ENCODE data around the gene ITGB4. TPM values are rescaled to one million over a fixed set of nuclear protein-coding genes. Genes with fewer than 3 reads are reported as not detected.

ITGB4 gene
- total and polyA plus RNA-seq, 2 of the 13 experiments (the other 11 are each of a cell fraction or from before 2014, with no cell fraction given): 6.9 to 14.5 TPM

DNA sequence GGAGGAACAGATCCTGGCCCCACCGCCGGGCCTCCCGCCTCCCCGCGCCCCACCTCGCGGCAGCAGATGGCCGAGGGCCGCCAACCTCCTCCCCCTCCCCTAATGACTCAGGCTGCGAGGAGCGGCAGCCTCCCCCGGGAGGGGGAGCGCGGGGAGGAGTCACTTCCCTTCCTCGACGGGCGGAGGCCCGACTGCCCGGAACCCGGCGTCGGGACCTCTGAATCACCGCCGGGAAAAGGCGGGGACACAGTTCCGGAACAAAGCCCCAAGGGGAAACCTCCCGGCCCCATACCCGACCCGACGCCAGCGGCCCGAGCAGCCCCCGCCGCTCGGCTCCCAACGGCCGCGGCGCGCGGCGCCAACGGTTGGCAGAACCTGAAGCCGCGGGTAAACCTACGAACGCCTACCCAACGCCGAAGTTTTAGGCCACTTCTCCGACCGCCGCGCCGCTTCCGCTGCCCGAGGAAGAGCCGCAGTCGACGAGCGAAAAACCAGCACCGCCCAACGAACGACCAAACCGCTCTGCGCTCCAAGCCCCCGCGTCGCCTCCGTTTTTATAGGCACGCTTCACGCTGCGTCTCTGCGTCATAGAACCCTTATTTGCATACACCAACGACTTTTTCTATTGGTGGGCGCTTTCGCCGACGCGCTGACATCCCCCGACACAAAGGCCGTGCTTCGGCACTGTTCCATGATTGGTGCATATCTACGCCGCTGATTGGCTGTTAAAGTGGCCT is 58.2 kb downstream of the ITGB4 start (continued):
- TF ChIP-seq, protein P1, sequence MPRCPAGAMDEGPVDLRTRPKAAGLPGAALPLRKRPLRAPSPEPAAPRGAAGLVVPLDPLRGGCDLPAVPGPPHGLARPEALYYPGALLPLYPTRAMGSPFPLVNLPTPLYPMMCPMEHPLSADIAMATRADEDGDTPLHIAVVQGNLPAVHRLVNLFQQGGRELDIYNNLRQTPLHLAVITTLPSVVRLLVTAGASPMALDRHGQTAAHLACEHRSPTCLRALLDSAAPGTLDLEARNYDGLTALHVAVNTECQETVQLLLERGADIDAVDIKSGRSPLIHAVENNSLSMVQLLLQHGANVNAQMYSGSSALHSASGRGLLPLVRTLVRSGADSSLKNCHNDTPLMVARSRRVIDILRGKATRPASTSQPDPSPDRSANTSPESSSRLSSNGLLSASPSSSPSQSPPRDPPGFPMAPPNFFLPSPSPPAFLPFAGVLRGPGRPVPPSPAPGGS (CRISPR knock-in tag; IDR thresholded peaks at IDR 0.05): peak; percentile 99
- TF ChIP-seq, protein P2, sequence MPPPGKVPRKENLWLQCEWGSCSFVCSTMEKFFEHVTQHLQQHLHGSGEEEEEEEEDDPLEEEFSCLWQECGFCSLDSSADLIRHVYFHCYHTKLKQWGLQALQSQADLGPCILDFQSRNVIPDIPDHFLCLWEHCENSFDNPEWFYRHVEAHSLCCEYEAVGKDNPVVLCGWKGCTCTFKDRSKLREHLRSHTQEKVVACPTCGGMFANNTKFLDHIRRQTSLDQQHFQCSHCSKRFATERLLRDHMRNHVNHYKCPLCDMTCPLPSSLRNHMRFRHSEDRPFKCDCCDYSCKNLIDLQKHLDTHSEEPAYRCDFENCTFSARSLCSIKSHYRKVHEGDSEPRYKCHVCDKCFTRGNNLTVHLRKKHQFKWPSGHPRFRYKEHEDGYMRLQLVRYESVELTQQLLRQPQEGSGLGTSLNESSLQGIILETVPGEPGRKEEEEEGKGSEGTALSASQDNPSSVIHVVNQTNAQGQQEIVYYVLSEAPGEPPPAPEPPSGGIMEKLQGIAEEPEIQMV (CRISPR knock-in tag; IDR thresholded peaks at IDR 0.05; ENCODE audit: low read depth): peak; percentile 78; the same call in 1 of the 2 replicates
- TF ChIP-seq ZNF746 (CRISPR knock-in tag; IDR thresholded peaks at IDR 0.05): no peak
- TF ChIP-seq, protein P3, sequence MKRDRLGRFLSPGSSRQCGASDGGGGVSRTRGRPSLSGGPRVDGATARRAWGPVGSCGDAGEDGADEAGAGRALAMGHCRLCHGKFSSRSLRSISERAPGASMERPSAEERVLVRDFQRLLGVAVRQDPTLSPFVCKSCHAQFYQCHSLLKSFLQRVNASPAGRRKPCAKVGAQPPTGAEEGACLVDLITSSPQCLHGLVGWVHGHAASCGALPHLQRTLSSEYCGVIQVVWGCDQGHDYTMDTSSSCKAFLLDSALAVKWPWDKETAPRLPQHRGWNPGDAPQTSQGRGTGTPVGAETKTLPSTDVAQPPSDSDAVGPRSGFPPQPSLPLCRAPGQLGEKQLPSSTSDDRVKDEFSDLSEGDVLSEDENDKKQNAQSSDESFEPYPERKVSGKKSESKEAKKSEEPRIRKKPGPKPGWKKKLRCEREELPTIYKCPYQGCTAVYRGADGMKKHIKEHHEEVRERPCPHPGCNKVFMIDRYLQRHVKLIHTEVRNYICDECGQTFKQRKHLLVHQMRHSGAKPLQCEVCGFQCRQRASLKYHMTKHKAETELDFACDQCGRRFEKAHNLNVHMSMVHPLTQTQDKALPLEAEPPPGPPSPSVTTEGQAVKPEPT (CRISPR knock-in tag; IDR thresholded peaks at IDR 0.05; ENCODE audit: low read depth): peak; percentile 52; the same call in 1 of the 2 replicates
- TF ChIP-seq ZNF724P (CRISPR knock-in tag; IDR thresholded peaks at IDR 0.05; ENCODE audit: borderline replicate concordance): peak; percentile 89; the same call in 1 of the 2 replicates
- peak; percentile 98 for TF ChIP-seq MAZ (IDR thresholded peaks at IDR 0.05; ENCODE audit: borderline replicate concordance, low read depth, low read length)
- TF ChIP-seq MAZ (CRISPR knock-in tag; IDR thresholded peaks at IDR 0.05; ENCODE audit: low read depth): peak; percentile 99
- peak; percentile 73 for TF ChIP-seq FOXO1 (CRISPR knock-in tag; IDR thresholded peaks at IDR 0.05)
- TF ChIP-seq ZNF431 (CRISPR knock-in tag; IDR thresholded peaks at IDR 0.05; ENCODE audit: borderline replicate concordance, low read depth): 0 out of 2 replicates have a peak, but pooled peaks have one; percentile 56
- TF ChIP-seq ZNF546 (CRISPR knock-in tag; conservative IDR thresholded peaks at IDR 0.05): peak; percentile 69; the same call in 1 of the 2 replicates
- peak; percentile 99 for TF ChIP-seq SRSF4 (IDR thresholded peaks at IDR 0.05; ENCODE audit: low read depth, low read length, poor library complexity, severe bottlenecking)
- TF ChIP-seq, protein P4, sequence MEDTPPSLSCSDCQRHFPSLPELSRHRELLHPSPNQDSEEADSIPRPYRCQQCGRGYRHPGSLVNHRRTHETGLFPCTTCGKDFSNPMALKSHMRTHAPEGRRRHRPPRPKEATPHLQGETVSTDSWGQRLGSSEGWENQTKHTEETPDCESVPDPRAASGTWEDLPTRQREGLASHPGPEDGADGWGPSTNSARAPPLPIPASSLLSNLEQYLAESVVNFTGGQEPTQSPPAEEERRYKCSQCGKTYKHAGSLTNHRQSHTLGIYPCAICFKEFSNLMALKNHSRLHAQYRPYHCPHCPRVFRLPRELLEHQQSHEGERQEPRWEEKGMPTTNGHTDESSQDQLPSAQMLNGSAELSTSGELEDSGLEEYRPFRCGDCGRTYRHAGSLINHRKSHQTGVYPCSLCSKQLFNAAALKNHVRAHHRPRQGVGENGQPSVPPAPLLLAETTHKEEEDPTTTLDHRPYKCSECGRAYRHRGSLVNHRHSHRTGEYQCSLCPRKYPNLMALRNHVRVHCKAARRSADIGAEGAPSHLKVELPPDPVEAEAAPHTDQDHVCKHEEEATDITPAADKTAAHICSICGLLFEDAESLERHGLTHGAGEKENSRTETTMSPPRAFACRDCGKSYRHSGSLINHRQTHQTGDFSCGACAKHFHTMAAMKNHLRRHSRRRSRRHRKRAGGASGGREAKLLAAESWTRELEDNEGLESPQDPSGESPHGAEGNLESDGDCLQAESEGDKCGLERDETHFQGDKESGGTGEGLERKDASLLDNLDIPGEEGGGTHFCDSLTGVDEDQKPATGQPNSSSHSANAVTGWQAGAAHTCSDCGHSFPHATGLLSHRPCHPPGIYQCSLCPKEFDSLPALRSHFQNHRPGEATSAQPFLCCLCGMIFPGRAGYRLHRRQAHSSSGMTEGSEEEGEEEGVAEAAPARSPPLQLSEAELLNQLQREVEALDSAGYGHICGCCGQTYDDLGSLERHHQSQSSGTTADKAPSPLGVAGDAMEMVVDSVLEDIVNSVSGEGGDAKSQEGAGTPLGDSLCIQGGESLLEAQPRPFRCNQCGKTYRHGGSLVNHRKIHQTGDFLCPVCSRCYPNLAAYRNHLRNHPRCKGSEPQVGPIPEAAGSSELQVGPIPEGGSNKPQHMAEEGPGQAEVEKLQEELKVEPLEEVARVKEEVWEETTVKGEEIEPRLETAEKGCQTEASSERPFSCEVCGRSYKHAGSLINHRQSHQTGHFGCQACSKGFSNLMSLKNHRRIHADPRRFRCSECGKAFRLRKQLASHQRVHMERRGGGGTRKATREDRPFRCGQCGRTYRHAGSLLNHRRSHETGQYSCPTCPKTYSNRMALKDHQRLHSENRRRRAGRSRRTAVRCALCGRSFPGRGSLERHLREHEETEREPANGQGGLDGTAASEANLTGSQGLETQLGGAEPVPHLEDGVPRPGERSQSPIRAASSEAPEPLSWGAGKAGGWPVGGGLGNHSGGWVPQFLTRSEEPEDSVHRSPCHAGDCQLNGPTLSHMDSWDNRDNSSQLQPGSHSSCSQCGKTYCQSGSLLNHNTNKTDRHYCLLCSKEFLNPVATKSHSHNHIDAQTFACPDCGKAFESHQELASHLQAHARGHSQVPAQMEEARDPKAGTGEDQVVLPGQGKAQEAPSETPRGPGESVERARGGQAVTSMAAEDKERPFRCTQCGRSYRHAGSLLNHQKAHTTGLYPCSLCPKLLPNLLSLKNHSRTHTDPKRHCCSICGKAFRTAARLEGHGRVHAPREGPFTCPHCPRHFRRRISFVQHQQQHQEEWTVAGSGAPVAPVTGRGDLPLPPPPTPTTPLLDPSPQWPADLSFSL (CRISPR knock-in tag; IDR thresholded peaks at IDR 0.05): no peak
- TF ChIP-seq CC2D1A (CRISPR knock-in tag; IDR thresholded peaks at IDR 0.05): no peak
- TF ChIP-seq ZNF253 (CRISPR knock-in tag; IDR thresholded peaks at IDR 0.05; ENCODE audit: borderline replicate concordance): 0 out of 2 replicates have a peak, but pooled peaks have one; percentile 14
- TF ChIP-seq PHF8 (CRISPR knock-in tag; IDR thresholded peaks at IDR 0.05): peak; percentile 86
- TF ChIP-seq RBAK (CRISPR knock-in tag; IDR thresholded peaks at IDR 0.05): peak; percentile 72; the same call in 1 of the 2 replicates
- TF ChIP-seq FOSL1 (CRISPR knock-in tag; IDR thresholded peaks at IDR 0.05; ENCODE audit: borderline replicate concordance): peak; percentile 16; the same call in 1 of the 2 replicates
